ENCODE results near the gene BCL3.

The BCL3 gene

DNA sequence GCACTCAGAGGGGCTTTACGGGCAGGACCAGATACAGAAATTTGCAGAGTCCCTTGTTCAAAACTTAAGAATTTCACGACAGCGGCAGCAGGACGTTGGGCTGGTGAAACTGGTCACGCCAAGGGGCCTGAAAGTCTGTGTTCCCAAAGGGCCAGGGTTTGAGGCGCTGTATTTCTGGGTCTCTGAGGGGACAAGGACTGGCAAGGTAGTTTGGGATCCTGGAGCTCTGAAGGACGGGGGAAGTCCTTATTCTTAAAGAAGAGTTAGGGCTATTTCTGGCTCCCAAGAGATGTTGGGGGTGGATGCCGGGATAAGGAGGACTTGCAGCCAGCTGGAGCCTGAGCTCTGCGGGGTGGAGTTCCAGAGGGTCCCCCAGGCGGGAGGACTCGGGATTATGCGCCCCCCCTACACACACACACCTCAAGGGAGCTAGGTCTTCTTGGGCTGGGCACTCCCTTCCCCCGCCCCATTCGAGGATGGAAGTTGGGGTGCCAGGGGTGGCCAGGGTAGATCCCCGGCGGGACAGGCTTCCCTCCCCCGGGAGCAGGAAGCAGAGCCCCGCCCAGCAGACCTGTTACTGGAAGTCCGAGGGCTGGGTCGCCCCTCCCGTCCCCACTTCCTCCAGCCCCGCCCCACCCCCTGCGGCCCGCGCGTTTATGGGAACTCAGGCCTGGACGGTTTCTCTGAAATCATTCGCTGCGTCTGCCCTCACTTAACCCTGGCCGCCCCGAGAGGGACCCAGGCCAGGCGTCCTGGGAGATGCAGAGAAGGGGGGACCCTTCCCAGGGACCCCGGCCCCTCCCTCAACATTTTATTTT is 5.6 kb downstream of the BCL3 start:
- Histone ChIP-seq H3K4me3 (ENCODE audit: low read depth, low read length) (peak overlapping the region; percentile 42), H3K4me1 (ENCODE audit: control insufficient read depth, insufficient read depth, low read length) (peaks cover 18% of the 10 kb centered on the region), H3K27ac (ENCODE audit: extremely low read depth, low read depth, low read length) (peak overlapping the region; percentile 67), H3K36me3 (ENCODE audit: control insufficient read depth in 2 of 2, insufficient read depth in 1 of 2, low read length in 2 of 2) (peaks cover 8 to 18% of the 10 kb centered on the region in 2 experiments; a peak in 2 of 3 replicates), H3K9me3 (ENCODE audit: control insufficient read depth, insufficient read depth, low read depth, low read length) (no peaks in the 10 kb centered on the region)
- ChIA-PET CTCF (interaction anchor here (0.5 to 4.8 kb wide), 11 partner anchors 11 to 523 kb away, joined by 3 to 26 read pairs (median 3); no protein-coding TSS in a partner anchor), POLR2A (interaction anchor here (0.5 to 2.2 kb wide), 12 partner anchors 12 to 285 kb away, joined by 3 to 9 read pairs (median 4); no protein-coding TSS in a partner anchor)
- TF ChIP-seq ZBTB48 (tag by site-specific recombination; IDR thresholded peaks at IDR 0.05) (peak; percentile 96), ZXDB (tag by site-specific recombination; IDR thresholded peaks at IDR 0.05) (peak; percentile 47; the same call in 1 of the 2 replicates), KLF9 (tag by site-specific recombination; IDR thresholded peaks at IDR 0.05; ENCODE audit: low read depth) (peak; percentile 79), EGR2 (tag by site-specific recombination; IDR thresholded peaks at IDR 0.05; ENCODE audit: low read depth) (peak; percentile 45; the same call in 1 of the 2 replicates), KLF7 (tag by site-specific recombination; IDR thresholded peaks at IDR 0.05; ENCODE audit: borderline replicate concordance) (peak; percentile 78; the same call in 1 of the 2 replicates), ZNF211 (tag by site-specific recombination; IDR thresholded peaks at IDR 0.05; ENCODE audit: low read depth) (no peak), ZNF501 (tag by site-specific recombination; IDR thresholded peaks at IDR 0.05) (peak; percentile 53; the same call in 1 of the 2 replicates), GLIS1 (tag by site-specific recombination; IDR thresholded peaks at IDR 0.05) (peak; percentile 92), ZNF391 (tag by site-specific recombination; IDR thresholded peaks at IDR 0.05; ENCODE audit: borderline replicate concordance, low read depth) (no peak), ZBTB1 (tag by site-specific recombination; IDR thresholded peaks at IDR 0.05) (no peak), SCRT1 (tag by site-specific recombination; IDR thresholded peaks at IDR 0.05; ENCODE audit: borderline replicate concordance) (peak; percentile 69), KLF1 (tag by site-specific recombination; IDR thresholded peaks at IDR 0.05) (peak; percentile 93), ZFP37 (tag by site-specific recombination; IDR thresholded peaks at IDR 0.05) (no peak), KLF16 (tag by site-specific recombination; IDR thresholded peaks at IDR 0.05) (0 out of 2 replicates have a peak, but pooled peaks have one; percentile 24), ZNF157 (tag by site-specific recombination; IDR thresholded peaks at IDR 0.05) (no peak), ZNF747 (tag by site-specific recombination; IDR thresholded peaks at IDR 0.05) (no peak), ZNF324 (tag by site-specific recombination; IDR thresholded peaks at IDR 0.05) (no peak), SP2 (tag by site-specific recombination; IDR thresholded peaks at IDR 0.05) (peak; percentile 56), ZNF423 (tag by site-specific recombination; IDR thresholded peaks at IDR 0.05) (0 out of 2 replicates have a peak, but pooled peaks have one; percentile 35)
- TF ChIP-seq, protein P1, sequence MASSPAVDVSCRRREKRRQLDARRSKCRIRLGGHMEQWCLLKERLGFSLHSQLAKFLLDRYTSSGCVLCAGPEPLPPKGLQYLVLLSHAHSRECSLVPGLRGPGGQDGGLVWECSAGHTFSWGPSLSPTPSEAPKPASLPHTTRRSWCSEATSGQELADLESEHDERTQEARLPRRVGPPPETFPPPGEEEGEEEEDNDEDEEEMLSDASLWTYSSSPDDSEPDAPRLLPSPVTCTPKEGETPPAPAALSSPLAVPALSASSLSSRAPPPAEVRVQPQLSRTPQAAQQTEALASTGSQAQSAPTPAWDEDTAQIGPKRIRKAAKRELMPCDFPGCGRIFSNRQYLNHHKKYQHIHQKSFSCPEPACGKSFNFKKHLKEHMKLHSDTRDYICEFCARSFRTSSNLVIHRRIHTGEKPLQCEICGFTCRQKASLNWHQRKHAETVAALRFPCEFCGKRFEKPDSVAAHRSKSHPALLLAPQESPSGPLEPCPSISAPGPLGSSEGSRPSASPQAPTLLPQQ (tag by site-specific recombination; IDR thresholded peaks at IDR 0.05) = 0 out of 2 replicates have a peak, but pooled peaks have one; percentile 20
- TF ChIP-seq, protein P2, sequence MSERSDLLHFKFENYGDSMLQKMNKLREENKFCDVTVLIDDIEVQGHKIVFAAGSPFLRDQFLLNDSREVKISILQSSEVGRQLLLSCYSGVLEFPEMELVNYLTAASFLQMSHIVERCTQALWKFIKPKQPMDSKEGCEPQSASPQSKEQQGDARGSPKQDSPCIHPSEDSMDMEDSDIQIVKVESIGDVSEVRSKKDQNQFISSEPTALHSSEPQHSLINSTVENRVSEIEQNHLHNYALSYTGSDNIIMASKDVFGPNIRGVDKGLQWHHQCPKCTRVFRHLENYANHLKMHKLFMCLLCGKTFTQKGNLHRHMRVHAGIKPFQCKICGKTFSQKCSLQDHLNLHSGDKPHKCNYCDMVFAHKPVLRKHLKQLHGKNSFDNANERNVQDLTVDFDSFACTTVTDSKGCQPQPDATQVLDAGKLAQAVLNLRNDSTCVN (tag by site-specific recombination; optimal IDR thresholded peaks at IDR 0.05) = peak; percentile 18
- TF ChIP-seq, protein P3, sequence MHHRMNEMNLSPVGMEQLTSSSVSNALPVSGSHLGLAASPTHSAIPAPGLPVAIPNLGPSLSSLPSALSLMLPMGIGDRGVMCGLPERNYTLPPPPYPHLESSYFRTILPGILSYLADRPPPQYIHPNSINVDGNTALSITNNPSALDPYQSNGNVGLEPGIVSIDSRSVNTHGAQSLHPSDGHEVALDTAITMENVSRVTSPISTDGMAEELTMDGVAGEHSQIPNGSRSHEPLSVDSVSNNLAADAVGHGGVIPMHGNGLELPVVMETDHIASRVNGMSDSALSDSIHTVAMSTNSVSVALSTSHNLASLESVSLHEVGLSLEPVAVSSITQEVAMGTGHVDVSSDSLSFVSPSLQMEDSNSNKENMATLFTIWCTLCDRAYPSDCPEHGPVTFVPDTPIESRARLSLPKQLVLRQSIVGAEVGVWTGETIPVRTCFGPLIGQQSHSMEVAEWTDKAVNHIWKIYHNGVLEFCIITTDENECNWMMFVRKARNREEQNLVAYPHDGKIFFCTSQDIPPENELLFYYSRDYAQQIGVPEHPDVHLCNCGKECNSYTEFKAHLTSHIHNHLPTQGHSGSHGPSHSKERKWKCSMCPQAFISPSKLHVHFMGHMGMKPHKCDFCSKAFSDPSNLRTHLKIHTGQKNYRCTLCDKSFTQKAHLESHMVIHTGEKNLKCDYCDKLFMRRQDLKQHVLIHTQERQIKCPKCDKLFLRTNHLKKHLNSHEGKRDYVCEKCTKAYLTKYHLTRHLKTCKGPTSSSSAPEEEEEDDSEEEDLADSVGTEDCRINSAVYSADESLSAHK (tag by site-specific recombination; IDR thresholded peaks at IDR 0.05) = no peak
- TF ChIP-seq, protein P4, sequence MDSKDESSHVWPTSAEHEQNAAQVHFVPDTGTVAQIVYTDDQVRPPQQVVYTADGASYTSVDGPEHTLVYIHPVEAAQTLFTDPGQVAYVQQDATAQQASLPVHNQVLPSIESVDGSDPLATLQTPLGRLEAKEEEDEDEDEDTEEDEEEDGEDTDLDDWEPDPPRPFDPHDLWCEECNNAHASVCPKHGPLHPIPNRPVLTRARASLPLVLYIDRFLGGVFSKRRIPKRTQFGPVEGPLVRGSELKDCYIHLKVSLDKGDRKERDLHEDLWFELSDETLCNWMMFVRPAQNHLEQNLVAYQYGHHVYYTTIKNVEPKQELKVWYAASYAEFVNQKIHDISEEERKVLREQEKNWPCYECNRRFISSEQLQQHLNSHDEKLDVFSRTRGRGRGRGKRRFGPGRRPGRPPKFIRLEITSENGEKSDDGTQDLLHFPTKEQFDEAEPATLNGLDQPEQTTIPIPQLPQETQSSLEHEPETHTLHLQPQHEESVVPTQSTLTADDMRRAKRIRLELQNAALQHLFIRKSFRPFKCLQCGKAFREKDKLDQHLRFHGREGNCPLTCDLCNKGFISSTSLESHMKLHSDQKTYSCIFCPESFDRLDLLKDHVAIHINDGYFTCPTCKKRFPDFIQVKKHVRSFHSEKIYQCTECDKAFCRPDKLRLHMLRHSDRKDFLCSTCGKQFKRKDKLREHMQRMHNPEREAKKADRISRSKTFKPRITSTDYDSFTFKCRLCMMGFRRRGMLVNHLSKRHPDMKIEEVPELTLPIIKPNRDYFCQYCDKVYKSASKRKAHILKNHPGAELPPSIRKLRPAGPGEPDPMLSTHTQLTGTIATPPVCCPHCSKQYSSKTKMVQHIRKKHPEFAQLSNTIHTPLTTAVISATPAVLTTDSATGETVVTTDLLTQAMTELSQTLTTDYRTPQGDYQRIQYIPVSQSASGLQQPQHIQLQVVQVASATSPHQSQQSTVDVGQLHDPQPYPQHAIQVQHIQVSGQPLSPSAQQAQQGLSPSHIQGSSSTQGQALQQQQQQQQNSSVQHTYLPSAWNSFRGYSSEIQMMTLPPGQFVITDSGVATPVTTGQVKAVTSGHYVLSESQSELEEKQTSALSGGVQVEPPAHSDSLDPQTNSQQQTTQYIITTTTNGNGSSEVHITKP (tag by site-specific recombination; IDR thresholded peaks at IDR 0.05) = peak; percentile 94
- TF ChIP-seq, protein P5, sequence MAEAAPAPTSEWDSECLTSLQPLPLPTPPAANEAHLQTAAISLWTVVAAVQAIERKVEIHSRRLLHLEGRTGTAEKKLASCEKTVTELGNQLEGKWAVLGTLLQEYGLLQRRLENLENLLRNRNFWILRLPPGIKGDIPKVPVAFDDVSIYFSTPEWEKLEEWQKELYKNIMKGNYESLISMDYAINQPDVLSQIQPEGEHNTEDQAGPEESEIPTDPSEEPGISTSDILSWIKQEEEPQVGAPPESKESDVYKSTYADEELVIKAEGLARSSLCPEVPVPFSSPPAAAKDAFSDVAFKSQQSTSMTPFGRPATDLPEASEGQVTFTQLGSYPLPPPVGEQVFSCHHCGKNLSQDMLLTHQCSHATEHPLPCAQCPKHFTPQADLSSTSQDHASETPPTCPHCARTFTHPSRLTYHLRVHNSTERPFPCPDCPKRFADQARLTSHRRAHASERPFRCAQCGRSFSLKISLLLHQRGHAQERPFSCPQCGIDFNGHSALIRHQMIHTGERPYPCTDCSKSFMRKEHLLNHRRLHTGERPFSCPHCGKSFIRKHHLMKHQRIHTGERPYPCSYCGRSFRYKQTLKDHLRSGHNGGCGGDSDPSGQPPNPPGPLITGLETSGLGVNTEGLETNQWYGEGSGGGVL (tag by site-specific recombination; IDR thresholded peaks at IDR 0.05) = peak; percentile 69
- TF ChIP-seq, protein P6, sequence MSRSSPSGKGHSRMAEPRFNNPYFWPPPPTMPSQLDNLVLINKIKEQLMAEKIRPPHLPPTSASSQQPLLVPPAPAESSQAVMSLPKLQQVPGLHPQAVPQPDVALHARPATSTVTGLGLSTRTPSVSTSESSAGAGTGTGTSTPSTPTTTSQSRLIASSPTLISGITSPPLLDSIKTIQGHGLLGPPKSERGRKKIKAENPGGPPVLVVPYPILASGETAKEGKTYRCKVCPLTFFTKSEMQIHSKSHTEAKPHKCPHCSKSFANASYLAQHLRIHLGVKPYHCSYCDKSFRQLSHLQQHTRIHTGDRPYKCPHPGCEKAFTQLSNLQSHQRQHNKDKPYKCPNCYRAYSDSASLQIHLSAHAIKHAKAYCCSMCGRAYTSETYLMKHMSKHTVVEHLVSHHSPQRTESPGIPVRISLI (tag by site-specific recombination; IDR thresholded peaks at IDR 0.05) = no peak
